Caki2 (cell line): ENCODE data around the gene TTC12. TPM values are rescaled to one million over a fixed set of nuclear protein-coding genes. Genes with fewer than 3 reads are reported as not detected.

Experiments used
- DNase-seq: peaks from one replicate; pipeline ENCODE4 v3.0.0-alpha.2; 2015; ENCODE audit warnings: low read depth
- in situ Hi-C: cut with HindIII; loops from 2 replicates; pipeline ENCODE4 v1.10.0; 2016; ENCODE audit warnings: low sequenced_read_pairs, low pct_unique_long_range_greater_than_20kb, mixed read lengths
- total RNA-seq: library from RNA; depleted of rRNA; stranded (reverse); fragments of >200 nt; shearing (Covaris generic); gene quantifications from 2 replicates; pipeline ENCODE4 v1.2.3, GENCODE V29; 2014; ENCODE audit warnings: low replicate concordance

TTC12 gene
- total RNA-seq, 1 experiment from 2014 or later: 16.5 TPM

DNA sequence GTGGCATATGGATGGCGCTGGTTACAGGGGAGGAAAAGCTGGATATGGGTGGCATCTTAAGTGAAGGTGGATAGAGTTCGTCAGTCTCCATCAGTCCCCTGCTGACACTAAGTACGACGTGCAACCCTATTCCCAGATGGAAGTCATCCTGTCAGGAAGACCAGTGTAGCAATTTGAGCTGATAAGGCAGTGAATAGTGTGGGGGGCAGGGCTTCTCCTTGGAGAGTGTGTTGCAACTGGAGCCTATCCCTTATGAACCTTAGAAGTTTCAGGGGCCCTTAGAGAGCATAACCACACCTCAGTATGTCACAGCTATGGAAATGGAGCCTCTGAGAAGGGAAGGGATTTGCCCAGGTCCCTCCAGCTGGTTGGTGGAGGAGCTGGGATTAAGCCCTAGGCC, 37.1 kb downstream of the TTC12 start:
- in situ Hi-C loops: no loop called here

DNA sequence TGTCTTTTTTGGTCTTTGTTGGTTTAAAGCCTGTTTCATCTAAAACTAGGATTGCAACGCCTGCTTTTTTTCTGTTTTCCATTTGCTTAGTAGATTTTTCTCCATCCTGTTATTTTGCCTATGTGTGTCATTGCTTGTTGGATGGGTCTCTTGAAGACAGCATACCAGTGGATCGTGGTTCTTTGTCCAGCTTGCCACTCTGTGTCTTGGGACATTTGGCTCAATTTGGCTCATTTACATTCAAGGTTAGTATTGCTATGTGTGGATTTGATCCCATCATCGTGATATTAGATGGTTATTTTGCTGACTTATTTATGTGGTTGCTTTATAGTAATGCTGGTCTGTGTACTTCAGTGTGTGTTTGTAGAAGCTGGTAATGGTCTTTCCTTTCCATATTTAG, 41.8 kb downstream of the TTC12 start:
- DNase-seq: no peak
- in situ Hi-C loops: no loop called here

More for the DNA sequence above, 37.1 kb downstream of the TTC12 start:
- no peak for DNase-seq

DNA sequence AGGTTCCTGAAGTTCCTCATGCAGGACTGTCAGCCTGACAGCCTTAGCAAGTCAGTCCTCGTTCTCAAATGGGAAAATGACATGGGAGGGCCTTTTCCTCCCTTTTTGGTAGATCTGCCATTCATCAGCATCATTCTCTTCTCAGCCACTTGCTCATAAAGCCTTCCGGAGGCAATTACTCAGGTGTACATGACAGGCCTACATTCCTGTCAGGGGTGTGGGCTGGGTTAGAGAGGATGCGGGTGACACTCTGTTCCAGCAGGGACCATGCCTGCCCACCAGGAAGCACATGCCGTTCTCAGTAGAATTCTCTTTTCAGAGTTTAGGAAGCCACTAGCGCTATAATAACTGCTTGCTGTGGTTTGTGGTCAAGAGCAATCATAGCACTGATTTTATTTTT, 49.0 kb downstream of the TTC12 start:
- in situ Hi-C loops: no loop called here
- no peak for DNase-seq

DNA sequence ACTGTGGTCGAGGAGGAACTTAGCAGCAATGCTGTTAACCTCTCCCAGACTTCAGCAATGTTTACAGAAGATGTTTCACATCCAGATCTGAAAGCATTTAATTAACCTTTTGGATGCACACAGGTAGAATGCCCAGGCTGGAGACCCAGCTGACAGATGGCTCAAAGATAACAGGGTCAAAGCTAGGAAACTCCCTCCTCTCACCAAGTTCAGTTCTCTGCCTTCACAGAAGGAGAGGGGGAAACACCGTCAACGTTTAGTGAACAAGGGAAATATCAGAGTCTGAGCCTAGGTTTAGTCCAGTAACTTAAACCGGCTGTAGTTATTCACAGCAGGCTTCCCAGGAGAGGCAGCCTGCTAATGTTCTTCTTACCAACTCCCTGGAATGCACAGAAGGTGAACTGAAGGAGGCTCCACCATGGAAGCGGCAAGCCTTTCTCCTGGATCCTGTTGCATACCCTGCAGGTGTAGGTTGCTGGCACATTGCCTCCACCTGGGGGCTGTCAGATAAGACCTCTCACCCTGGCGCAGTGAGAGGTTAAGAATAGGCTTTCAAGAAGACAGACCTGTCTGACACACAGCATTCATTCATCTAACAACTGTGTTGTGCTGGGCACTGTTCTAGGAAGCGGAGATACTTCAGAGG, 49.7 kb downstream of the TTC12 start:
- no peak for DNase-seq
- in situ Hi-C loops: no loop called here

DNA sequence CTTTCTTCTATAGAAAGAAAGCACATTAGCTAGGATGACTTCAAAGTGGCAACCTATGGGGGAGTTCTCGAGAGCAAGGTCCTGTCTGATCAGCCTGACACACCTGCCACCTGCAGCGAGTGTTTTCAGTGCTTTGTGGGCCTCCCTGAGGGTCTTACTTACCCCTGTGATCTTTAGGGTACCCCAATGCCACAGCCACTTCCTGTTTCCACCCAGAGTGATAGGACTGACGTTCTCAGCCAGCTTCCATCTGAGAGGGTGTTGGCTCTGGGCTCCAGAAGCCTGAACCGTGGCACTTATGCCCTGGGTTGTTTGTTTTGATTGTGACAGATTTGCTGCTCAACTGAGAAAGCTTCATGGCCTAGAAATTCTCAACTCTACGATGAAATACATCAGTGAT, 51.5 kb downstream of the TTC12 start:
- in situ Hi-C loops: no loop called here
- no peak for DNase-seq

DNA sequence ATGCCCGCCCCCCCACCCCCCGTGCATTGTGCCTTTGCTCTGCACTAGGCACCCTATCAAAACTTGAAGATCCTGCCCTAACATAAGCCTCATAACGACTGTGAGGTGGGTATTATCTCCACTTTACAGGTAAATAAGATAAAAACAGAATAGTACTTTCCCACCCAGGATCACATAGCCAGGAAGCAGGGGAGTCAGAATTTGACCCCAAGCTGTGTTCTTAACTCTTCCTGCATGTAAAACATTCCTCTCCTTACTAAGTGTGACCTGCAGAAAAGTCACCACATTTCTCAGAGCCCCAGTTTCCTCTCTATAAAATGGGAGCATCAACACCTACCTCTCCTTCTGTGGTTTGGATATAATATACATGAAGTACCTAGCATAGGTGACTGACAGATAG, 55.0 kb downstream of the TTC12 start:
- in situ Hi-C loops: no loop called here
- DNase-seq: no peak

DNA sequence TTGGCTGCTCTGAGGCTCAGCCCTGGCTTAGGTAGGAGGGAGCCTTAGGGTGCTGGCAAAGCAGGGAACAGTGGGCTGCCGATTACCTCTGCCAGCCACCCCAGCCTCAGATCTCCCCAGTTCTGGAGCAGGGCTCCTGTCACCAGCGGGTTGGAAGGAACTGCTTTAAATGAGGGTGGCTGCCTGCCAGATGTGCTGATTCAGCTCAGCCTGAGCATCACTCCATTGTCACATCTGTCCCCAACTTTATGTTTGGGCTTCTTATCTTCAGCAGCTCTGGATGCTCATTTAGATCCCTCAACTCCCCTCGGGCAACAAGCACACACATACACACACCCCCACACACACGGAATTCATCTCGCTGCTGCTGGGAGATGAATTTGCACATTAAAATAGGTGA, 56.3 kb downstream of the TTC12 start:
- in situ Hi-C loops: no loop called here
- DNase-seq: no peak

- in situ Hi-C loops: no loop called here
- DNase-seq: no peak
These were observed 57.9 kb downstream of the TTC12 start for GRCh38 chr11:113372309-113372708.

DNA sequence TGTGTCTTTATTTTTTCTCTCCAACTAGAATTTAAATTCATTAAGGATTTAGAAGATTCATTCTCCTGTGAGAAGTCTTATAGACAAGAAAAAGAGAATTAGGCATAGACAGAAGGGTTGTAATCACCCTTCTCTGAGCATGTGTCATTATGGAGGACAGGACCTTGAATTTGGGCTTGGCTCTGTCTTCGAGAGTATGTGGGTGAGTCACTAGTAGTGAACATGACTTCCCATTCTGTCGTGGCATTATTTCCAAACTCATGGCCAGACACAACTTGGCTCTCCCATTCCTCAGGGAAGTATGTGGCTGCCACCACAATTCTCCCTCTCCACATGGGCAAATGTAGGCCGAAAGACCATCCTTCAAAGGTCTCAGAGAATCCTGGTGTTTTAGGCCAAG, 58.9 kb downstream of the TTC12 start:
- no peak for DNase-seq
- in situ Hi-C loops: no loop called here

GRCh38 chr11:113373981-113374560, 59.7 kb downstream of the TTC12 start:
- no peak for DNase-seq
- in situ Hi-C loops: no loop called here

DNA sequence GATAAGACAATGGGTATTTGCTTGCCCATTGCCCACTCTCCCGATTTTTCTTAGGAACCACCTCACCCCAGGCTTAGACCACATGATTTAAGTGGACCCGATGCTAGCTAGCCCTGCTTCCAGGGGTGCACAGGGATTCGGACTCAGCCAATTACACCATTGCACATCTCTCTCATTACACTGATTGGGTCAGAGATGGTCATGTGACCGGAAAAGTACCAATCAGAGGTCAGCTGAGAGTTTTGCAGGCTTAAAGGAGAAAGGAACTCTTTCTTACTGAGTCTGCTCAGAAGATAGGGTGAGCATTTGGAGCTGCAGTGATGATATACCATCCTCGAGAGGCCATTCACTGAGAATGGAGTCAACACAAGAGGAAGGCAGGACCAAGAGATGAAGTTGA, 61.0 kb downstream of the TTC12 start:
- in situ Hi-C loops: no loop called here
- no peak for DNase-seq

- DNase-seq: no peak
- in situ Hi-C loops: no loop called here
These were observed 61.8 kb downstream of the TTC12 start for GRCh38 chr11:113376156-113376555.

- no peak for DNase-seq
- in situ Hi-C loops: no loop called here
These were observed 63.5 kb downstream of the TTC12 start for GRCh38 chr11:113377681-113378412.

GRCh38 chr11:113378692-113379091, 64.3 kb downstream of the TTC12 start:
- no peak for DNase-seq
- in situ Hi-C loops: no loop called here

GRCh38 chr11:113382121-113382520, 67.7 kb downstream of the TTC12 start:
- in situ Hi-C loops: no loop called here
- no peak for DNase-seq

GRCh38 chr11:113384551-113384950, 70.2 kb downstream of the TTC12 start:
- in situ Hi-C loops: no loop called here
- no peak for DNase-seq

GRCh38 chr11:113385749-113386148, 71.4 kb downstream of the TTC12 start:
- no peak for DNase-seq
- in situ Hi-C loops: no loop called here

DNA sequence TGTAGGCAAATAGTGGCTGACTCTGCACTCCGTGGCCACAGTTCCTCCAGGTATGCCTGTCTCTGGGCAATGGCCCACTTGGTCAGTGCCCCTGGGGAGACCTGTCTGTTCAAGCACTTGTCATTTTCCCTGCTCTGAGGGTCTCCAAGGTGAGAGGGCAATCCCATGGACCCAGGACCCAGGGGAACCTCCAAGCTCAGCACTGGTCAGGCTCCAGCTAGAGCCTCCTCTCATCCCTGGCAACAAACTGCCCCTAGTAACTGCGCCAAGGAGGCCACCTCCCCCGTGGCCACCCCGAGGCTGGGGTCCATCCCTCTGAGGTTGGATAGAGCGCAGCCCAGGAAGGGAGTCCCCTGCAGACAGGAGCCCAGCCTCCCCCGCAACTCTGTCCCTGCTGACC, 72.5 kb downstream of the TTC12 start:
- in situ Hi-C loops: no loop called here
- DNase-seq: no peak

DNA sequence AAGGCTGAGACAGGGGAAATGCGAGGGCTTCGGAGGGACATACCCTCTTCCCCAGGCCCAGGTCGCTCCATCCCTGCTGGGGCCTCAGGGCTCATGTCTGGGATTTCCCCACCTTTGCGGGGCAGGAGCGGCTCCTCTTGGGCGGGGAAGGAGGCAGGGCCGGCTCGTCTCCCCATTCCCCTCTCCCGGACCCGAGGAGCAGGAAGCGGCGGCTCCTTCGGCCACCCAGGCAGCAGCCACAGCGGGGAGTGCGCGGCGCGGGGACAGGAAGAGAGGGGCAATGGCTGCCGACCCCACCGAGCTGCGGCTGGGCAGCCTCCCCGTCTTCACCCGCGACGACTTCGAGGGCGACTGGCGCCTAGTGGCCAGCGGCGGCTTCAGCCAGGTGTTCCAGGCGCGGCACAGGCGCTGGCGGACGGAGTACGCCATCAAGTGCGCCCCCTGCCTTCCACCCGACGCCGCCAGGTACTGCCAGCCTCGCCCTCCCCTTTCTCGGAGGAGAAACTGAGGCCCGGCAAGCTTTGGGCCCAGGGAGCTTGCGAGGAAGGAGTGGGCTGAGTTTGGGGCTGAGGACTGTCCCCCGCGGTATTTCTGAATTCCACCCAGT, 73.3 kb downstream of the TTC12 start, which contains the start of gene ANKK1:
ANKK1 (plus strand) TSS at position 175 of the 607 bp plus-strand sequence; CDS start at position 281, 106 bp downstream.
- no peak for DNase-seq
- in situ Hi-C loops: no loop called here
